GM12873 (cell line): ENCODE results near the gene DDHD1.

ENCODE experiments used
- CTCF ChIP-seq: IDR thresholded peaks from 2 replicates; pipeline ENCODE4 v1.5.1; 2012; ENCODE audit warnings: low read depth, mild to moderate bottlenecking, moderate library complexity, low read length, control low read depth; ENCODE audit not compliant: insufficient read depth; ENCODE audit errors: missing control alignments

DDHD1 gene

GRCh38 chr14:53147893-53148292, 5.2 kb downstream of the DDHD1 start:
- no peak for TF ChIP-seq CTCF

DNA sequence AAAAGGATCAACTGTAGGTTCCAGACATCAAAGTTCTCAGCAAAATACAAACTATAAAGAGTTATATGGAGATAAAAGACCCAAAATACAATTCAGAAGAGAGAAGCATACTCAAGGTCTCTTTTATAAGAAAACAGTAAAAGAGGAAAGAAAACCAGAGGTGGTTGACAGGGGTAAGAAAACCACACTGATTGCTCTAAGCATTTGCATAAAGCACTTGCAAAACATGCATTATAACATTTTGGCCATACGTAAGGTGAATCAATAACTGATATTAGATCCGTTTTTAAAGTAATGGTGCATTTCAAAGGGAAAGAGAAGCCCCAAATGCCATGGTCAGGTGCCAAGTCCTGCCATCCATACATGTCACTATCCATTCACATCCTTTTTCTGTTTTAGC, 5.9 kb downstream of the DDHD1 start:
- TF ChIP-seq CTCF: no peak

DNA sequence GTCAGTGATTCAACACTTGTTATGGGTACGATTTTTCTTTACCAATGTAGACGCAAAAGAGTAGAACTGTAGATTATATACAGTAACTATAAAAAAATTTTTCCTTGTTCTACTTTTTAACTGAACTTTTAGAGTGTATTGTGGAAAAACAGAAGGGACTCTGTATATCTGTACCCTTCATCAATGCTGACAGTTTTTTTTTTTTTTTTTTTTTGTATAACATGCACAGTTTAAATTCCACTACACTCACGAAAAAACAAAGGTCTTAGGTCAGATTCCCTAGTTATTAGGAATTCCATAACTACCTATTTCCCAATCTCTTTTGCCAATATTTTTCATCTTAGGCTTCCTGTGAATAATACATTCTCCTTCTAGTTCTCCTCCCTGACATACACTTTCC, 6.4 kb downstream of the DDHD1 start:
- no peak for TF ChIP-seq CTCF

GRCh38 chr14:53144244-53144643, 8.9 kb downstream of the DDHD1 start:
- TF ChIP-seq CTCF: no peak

- no peak for TF ChIP-seq CTCF
Observed at GRCh38 chr14:53140585-53140984, 12.5 kb downstream of the DDHD1 start.

DNA sequence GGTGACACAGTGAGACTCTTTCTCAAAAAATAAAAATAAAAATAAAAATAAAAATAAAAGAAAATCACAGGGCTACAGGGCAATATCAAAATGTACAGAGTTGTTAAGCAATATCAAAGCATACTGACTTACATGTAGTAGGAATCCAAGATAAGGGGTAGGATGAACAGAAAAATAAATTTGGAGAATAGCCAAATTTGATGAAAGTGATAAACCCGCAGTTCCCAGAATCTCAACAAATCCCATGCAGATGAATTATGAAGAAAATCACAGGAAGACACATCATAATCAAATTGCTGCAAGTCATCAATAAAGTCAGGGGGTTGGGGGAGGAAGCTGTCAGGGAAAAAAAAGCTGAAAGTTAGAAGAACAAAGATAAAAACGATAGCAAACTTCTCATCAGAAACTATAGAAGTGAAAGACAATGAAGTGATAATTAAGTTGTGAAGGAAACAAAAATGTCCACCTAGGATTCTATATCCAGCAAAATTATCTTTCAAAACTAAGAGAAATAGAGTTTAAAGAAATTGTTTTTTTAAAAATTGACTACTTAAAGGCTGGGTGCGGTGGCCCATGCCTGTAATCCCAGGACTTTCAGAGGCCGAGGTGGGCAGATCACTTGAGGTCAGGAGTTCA, 15.4 kb downstream of the DDHD1 start:
- no peak for TF ChIP-seq CTCF

GRCh38 chr14:53128303-53129028, 24.7 kb downstream of the DDHD1 start:
- TF ChIP-seq CTCF: no peak
